ENCODE results near the gene ACSM2A.
"Not testable (repeated sequence)": the region's sequence is repeated elsewhere in the genome, so short reads cannot be mapped to it uniquely, and the experiment has no call there.

DNA sequence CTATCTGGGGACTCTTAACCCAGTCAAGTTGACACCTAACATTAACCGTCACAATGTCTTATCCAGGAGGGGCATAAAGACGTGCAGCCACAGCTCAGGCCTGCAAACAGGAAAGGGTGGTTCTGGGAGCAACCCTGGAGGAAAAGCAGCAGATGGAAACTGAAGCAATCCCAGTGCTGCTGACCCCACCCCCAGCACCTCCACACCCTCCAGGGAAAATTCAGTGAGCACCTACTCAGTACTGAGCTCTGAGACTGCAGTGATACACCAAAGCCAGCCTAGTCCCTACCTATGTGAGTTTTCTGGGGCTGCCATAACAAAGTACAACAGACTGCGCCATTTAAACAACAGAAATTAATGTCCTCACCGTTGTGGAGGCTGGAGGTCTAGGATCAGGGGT, 9.5 kb upstream of the ACSM2A start:
- not testable (repeated sequence) for TF ChIP-seq POLR2A, CTCF (IDR thresholded peaks at IDR 0.05)
